ENCODE data around the gene FXR1.

- TF ChIP-seq, protein P1, sequence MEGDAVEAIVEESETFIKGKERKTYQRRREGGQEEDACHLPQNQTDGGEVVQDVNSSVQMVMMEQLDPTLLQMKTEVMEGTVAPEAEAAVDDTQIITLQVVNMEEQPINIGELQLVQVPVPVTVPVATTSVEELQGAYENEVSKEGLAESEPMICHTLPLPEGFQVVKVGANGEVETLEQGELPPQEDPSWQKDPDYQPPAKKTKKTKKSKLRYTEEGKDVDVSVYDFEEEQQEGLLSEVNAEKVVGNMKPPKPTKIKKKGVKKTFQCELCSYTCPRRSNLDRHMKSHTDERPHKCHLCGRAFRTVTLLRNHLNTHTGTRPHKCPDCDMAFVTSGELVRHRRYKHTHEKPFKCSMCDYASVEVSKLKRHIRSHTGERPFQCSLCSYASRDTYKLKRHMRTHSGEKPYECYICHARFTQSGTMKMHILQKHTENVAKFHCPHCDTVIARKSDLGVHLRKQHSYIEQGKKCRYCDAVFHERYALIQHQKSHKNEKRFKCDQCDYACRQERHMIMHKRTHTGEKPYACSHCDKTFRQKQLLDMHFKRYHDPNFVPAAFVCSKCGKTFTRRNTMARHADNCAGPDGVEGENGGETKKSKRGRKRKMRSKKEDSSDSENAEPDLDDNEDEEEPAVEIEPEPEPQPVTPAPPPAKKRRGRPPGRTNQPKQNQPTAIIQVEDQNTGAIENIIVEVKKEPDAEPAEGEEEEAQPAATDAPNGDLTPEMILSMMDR (IDR thresholded peaks at IDR 0.05): no peak
- TF ChIP-seq POLR2A (IDR thresholded peaks at IDR 0.05): no peak
Observed at GRCh38 chr3:180922242-180922641, 9.8 kb downstream of the FXR1 start.

Measured in lower leg skin (tissue), 3 donors.